Daoy (cell line): ENCODE results near the gene ZNF736. TPM values are rescaled to one million over a fixed set of nuclear protein-coding genes. Genes with fewer than 3 reads are reported as not detected.
"Not testable (repeated sequence)": the region's sequence is repeated elsewhere in the genome, so short reads cannot be mapped to it uniquely, and the experiment has no call there.

ENCODE experiments used
- DNase-seq: peaks from one replicate; pipeline ENCODE4 v3.0.0-alpha.2; 2015; ENCODE audit warnings: low read depth
- total RNA-seq: library from RNA; depleted of rRNA; stranded (reverse); fragments of >200 nt; shearing (Covaris generic); gene quantifications from 2 replicates; pipeline ENCODE4 v1.2.3, GENCODE V29; 2014; rRNA removed

ZNF736 gene
- total RNA-seq, result 8.1 and 8.9 TPM in 2 replicates

DNA sequence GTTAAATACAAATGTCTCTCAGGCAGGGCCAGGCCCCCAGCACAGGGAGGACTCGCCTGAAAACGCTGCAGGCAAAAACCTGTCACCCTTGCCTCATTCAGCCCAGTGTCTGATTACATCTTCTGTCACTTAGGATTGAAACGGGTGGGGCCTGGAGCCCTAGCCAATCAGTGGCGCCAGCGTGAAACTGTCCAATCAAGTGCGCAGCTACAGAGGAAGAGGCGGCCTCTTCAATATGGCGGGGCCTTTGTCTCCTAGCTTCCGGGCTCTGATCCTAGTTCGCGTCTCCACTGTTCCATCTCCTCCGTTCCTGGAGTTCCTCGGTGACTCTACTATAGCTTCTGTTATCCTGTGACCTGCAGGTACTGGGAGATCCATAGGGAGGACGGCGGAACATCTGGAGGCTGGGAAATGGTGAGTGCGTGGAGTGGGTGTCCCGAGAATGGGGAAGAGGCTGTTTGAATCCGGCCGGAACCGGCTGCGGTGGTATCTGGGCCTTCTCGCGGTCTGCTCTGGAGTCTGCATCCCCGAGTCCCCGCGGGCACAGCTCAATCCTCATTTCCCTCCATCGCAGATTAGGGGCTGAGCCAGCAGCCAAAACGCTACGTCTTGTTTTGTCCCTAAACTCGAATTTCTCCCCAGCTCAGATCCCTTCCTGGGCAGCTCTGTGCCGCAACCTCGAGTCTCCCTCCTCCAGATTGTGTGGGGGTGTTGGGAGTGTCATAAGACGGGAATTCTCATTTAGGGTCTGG is at the start of gene ZNF736:
Gene ZNF736, plus strand, starts transcription at position 222 of the 752 bp plus-strand sequence. Its CDS starts 190 bp downstream, at position 412.
- peak; percentile 98 for DNase-seq

DNA sequence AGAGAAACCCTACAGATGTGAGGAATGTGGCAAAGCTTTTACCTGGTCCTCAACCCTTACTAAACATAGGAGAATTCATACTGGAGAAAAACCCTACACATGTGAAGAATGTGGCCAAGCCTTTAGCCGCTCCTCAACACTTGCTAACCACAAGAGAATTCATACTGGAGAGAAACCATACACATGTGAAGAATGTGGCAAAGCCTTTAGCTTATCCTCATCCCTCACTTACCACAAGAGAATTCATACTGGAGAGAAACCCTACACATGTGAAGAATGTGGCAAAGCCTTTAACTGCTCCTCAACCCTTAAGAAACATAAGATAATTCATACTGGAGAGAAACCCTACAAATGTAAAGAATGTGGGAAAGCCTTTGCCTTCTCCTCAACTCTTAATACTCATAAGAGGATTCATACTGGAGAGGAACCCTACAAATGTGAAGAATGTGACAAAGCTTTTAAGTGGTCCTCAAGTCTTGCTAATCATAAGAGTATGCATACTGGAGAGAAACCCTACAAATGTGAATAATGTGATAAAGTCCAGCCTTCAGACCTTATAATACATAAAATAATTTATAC is 47.3 kb upstream of the ZNF736 start:
- no peak for DNase-seq

GRCh38 chr7:64277630-64278029 is 36.1 kb upstream of the ZNF736 start:
- DNase-seq, result no peak

DNA sequence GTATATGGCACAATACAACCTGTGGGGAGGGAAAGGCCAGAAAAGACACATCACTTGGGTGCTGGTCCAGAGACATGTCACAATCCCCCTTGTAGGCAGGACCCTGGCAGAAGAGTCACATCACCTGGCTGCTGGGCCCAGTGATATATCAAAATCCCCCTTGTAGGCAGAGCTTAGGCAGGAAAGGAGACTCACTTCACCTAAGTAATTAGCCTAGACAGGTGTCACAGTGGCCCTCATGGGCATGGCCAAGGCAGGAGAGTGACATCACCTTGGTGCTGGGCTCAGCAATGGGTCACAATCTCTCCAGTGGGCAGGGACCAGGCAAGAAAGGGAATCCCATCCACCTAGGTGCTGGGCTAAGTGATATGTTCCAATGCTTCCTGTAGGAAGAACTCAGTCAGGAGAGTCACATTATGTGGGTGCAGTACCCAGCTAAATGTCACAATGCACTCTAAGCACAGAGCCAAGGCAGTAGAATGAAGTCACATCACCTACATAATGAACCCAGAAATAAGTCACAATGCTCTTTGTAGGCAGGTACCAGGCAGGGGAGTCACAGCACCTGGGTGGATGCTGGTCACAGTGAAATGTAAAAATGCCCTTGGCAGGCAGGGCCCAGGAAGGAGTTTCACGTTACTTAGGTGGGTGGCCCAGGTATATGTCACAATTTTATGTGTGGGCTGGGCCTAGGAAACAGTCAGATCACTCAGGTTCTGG is 18.9 kb upstream of the ZNF736 start:
- no peak for DNase-seq

- DNase-seq, result not testable (repeated sequence)
These were observed 16.3 kb upstream of the ZNF736 start for GRCh38 chr7:64297418-64297817.

GRCh38 chr7:64300641-64301405 is 12.9 kb upstream of the ZNF736 start:
- no peak for DNase-seq

- DNase-seq, result peak; percentile 94
These were observed 6.3 kb upstream of the ZNF736 start for GRCh38 chr7:64307254-64308015.

DNA sequence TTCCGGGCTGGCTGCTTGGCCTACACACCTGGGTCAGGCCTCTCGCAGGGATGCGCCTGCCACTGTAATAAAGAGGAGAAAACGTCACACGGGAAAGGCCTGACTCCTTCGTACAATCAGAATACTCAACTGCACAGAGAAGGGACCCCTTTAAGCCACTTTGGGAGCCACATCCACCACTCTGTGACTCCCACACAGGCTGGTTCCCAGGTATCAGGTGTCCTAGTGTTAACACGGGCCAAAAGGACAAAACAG is 5.8 kb upstream of the ZNF736 start:
- DNase-seq, result no peak

GRCh38 chr7:64310426-64310825 is 3.3 kb upstream of the ZNF736 start:
- DNase-seq, result no peak

DNA sequence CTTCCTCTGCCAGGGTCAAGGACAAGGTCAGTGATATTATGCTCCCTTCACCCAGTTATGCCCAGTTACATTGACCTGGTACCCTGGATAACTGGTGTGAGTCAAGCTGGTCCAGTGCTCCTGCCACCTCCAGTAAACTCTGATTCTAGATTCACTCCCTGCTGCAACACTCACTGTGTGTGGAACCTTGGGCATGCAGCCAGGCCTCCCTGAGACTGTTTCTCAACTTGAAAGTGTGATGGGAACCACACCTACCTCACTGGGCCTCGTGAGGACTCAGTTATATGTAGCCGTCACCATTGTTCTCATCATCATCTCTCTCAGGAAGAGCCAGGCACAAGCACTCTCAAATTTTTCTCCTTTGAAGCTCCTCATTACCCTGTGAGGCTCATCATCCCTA is 935 bp upstream of the ZNF736 start:
- no peak for DNase-seq

GRCh38 chr7:64314566-64314965 is 805 bp downstream of the ZNF736 start:
- DNase-seq, result no peak

- DNase-seq, result not testable (repeated sequence)
These were observed 2.4 kb downstream of the ZNF736 start for GRCh38 chr7:64316031-64316742.

DNA sequence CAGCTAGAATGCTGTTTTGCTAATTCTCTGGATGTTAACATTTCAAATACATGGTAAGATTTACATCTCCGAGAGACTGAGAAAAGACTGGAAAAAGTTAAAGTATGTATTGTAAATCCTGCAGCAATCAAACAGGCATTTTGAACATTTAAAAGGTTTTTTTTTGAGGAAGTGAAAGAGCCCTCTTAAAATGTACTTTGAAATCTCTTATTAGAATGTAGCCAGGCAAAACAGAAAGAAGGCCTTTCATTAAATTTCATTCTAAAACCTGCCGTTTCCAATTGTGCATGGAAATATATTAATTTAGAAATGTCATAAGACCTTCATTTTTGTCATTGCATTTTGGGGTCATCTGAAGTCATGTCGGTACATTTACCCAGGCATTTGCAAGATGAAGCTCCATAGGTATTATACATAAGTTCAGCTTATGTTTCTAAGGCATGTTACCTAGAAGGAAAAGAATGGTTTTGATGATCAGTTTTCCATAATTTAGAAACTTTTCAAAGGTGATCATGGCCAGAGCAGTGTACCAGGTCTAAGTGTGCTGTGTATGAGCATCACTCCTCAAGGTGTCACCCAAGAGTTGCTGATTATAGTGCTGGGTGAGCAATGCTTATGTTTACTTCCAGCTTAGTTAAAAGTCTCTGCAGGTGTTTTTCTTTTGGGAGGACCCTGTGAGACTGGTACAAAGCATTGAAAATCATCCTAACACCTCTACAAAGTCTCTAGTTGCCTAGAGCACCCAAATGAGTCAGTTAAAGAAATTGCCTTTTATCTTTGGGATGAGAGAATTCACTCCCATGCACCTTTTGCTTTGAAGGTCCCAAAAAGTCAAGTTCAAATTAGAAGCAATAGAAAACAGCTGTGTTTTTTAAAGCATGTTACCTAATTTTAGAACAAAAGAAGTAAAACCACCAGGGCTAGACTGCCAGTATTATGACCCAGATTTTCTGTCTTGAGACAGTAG is 7.1 kb downstream of the ZNF736 start:
- DNase-seq, result no peak

GRCh38 chr7:64324166-64324565 is 10.4 kb downstream of the ZNF736 start:
- not testable (repeated sequence) for DNase-seq

- DNase-seq, result not testable (repeated sequence)
These were observed 35.0 kb downstream of the ZNF736 start for GRCh38 chr7:64348713-64349210.

- no peak for DNase-seq
These were observed 45.8 kb downstream of the ZNF736 start for GRCh38 chr7:64359543-64359942.

DNA sequence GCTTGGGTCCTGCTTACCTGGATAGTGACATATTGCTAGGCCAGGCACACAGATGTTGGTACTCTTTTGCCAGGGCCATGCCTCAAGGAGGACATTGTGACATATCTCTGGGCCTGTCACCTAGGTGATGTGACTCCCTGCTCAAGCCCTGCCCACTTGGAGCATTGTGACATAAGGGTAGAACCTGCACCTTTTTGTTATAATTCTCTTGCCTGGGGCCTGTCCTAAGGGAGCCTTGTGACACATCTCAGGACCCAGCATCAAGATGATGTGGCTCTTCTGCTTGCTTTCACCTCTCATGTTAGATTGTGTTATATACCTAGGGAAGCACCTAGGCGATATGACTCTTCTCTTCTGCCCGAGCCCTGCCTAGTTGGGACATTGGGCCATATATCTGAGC is 57.4 kb downstream of the ZNF736 start:
- DNase-seq, result no peak

DNA sequence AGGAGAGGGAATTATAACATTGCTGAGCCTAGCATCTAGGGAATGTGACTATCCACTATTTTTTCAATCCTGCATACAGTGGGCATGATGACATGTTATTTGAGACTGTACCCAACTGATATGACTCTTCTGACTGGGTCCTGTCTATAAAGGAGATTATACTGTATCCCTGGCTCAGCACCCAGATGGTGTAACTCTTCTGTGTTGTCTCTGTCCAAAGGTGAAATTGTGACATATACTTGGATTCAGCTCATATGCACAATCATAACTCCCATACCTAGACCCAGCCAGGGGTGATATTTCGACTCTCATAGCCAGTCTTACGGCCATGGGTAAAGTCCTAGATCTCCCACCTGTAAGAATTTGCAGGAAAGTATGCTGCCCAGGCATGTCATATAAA is 59.3 kb downstream of the ZNF736 start:
- no peak for DNase-seq

DNA sequence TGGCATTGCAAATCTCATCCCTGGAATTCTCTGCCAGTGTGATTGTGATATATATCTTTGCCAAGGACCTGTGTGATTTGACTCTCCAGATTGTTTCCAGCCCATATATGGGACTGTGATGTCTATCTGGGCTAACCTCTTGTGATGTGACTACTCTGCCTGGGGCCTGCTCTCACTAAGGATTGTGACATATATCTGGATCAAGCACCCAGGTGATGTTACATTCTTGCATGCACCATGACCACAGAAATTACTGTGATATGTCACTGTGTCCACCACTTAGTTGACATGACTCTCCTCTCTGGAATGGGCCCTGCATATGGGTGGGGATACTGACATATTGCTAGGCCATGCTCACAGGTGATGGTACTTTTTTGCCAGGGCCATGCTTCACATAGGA is 86.6 kb downstream of the ZNF736 start:
- DNase-seq, result no peak
